ENCODE data around the gene SPPL3.
"Not testable (repeated sequence)": the region's sequence is repeated elsewhere in the genome, so short reads cannot be mapped to it uniquely, and the experiment has no call there.

SPPL3 gene

DNA sequence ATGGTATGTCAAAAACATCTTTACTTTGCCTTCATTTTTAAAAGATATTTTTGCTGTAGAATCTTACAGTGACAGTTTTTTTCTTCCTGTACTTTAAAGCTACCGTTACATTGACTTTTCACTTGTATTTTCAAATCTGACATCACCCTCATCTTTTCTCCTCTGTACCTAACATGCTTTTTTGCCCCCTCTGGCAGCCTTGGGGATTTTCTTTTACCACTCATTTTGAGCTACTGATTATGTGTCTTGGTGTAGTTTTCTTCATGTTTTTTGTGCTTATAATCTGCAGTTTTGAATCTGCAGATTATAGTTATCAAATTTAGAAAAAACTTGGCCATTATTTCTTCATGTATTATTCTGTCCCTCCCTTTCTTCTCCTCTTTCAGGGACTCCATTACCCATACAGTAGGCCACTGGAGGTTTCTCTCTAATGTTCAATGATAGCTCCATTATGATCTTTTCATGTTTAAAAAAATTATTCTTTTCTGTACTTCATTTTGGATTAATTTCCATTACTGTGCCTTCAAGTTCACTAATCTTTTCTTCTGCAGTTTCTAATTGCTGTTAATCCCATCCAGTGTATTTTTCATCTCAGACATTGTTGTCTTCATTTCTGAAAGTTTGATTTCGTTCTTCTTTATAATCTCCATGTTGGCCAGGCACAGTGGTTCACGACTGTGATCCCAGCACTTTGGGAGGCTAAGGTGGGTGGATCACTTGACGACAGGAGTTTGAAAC is 108.5 kb downstream of the SPPL3 start:
- TF ChIP-seq, protein P1, sequence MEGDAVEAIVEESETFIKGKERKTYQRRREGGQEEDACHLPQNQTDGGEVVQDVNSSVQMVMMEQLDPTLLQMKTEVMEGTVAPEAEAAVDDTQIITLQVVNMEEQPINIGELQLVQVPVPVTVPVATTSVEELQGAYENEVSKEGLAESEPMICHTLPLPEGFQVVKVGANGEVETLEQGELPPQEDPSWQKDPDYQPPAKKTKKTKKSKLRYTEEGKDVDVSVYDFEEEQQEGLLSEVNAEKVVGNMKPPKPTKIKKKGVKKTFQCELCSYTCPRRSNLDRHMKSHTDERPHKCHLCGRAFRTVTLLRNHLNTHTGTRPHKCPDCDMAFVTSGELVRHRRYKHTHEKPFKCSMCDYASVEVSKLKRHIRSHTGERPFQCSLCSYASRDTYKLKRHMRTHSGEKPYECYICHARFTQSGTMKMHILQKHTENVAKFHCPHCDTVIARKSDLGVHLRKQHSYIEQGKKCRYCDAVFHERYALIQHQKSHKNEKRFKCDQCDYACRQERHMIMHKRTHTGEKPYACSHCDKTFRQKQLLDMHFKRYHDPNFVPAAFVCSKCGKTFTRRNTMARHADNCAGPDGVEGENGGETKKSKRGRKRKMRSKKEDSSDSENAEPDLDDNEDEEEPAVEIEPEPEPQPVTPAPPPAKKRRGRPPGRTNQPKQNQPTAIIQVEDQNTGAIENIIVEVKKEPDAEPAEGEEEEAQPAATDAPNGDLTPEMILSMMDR (conservative IDR thresholded peaks at IDR 0.05; ENCODE audit: low read depth, low read length) = no peak
- Histone ChIP-seq H3K4me1 (ENCODE audit: low read depth, poor library complexity, severe bottlenecking) (peaks cover 6% of the 10 kb centered on the region), H3K27ac (no peak overlapping the region), H3K9ac (no peak overlapping the region), H2AFZ (ENCODE audit: low read depth) (no peak overlapping the region), H4K20me1 (ENCODE audit: insufficient read depth) (no peaks in the 10 kb centered on the region), H3K79me2 (ENCODE audit: insufficient read depth, low read depth) (no peaks in the 10 kb centered on the region), H3K4me2 (no peak overlapping the region), H3K27me3 (ENCODE audit: insufficient read depth, low read depth) (no peaks in the 10 kb centered on the region), H3K36me3 (ENCODE audit: insufficient read depth) (no peaks in the 10 kb centered on the region), H3K4me3 (IDR thresholded peaks at IDR 0.05; ENCODE audit: insufficient read depth, low read depth, low read length) (no peak overlapping the region)

- Histone ChIP-seq H3K4me3 (IDR thresholded peaks at IDR 0.05; ENCODE audit: insufficient read depth, low read depth, low read length) (no peak overlapping the region), H3K79me2 (ENCODE audit: insufficient read depth, low read depth) (no peaks in the 10 kb centered on the region), H2AFZ (ENCODE audit: low read depth) (no peak overlapping the region), H3K36me3 (ENCODE audit: insufficient read depth) (no peaks in the 10 kb centered on the region), H3K4me1 (ENCODE audit: low read depth, poor library complexity, severe bottlenecking) (peaks cover under 1% of the 10 kb centered on the region), H3K4me2 (no peak overlapping the region), H3K9ac (no peak overlapping the region), H3K27ac (no peak overlapping the region), H4K20me1 (ENCODE audit: insufficient read depth) (no peaks in the 10 kb centered on the region), H3K27me3 (ENCODE audit: insufficient read depth, low read depth) (no peaks in the 10 kb centered on the region)
- TF ChIP-seq, protein P1 (conservative IDR thresholded peaks at IDR 0.05; ENCODE audit: low read depth, low read length) = no peak
These were observed 110.8 kb downstream of the SPPL3 start for GRCh38 chr12:120793357-120793756.

- not testable (repeated sequence) for H3K4me2 ChIP-seq; H2AFZ ChIP-seq (ENCODE audit: low read depth); H3K9ac ChIP-seq; H3K36me3 ChIP-seq (ENCODE audit: insufficient read depth); H4K20me1 ChIP-seq (ENCODE audit: insufficient read depth); H3K79me2 ChIP-seq (ENCODE audit: insufficient read depth, low read depth); H3K4me3 ChIP-seq (IDR thresholded peaks at IDR 0.05; ENCODE audit: insufficient read depth, low read depth, low read length); H3K27me3 ChIP-seq (ENCODE audit: insufficient read depth, low read depth); H3K4me1 ChIP-seq (ENCODE audit: low read depth, poor library complexity, severe bottlenecking); H3K27ac ChIP-seq
These were observed 111.7 kb downstream of the SPPL3 start for GRCh38 chr12:120792456-120792855.

- TF ChIP-seq, protein P1 (conservative IDR thresholded peaks at IDR 0.05; ENCODE audit: low read depth, low read length) = no peak
- Histone ChIP-seq H2AFZ (ENCODE audit: low read depth) (no peak overlapping the region), H3K4me3 (IDR thresholded peaks at IDR 0.05; ENCODE audit: insufficient read depth, low read depth, low read length) (no peak overlapping the region), H3K79me2 (ENCODE audit: insufficient read depth, low read depth) (no peaks in the 10 kb centered on the region), H3K9ac (no peak overlapping the region), H4K20me1 (ENCODE audit: insufficient read depth) (no peaks in the 10 kb centered on the region), H3K36me3 (ENCODE audit: insufficient read depth) (no peaks in the 10 kb centered on the region), H3K27ac (no peak overlapping the region), H3K27me3 (ENCODE audit: insufficient read depth, low read depth) (no peaks in the 10 kb centered on the region), H3K4me1 (ENCODE audit: low read depth, poor library complexity, severe bottlenecking) (no peaks in the 10 kb centered on the region), H3K4me2 (no peak overlapping the region)
These were observed 112.4 kb downstream of the SPPL3 start for GRCh38 chr12:120791669-120792176.

DNA sequence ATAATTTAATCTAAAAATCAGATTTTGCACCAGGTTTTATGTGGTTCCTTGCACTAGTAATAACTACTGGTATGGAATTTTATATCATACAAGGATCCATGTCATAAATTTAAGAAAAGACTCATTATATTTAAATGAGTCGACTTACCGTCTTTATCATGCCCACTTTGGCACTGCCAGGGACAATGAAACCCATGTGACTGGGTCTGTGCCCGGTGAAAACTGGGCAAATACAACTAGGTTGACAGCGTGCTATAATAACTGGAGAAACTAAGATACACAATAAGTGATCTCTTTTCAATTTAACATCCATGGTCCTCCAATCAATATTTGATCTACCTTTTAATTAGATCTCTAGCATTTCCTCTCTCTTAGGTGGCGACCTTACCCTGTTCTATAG is 114.0 kb downstream of the SPPL3 start:
- H3K4me1 ChIP-seq (ENCODE audit: low read depth, poor library complexity, severe bottlenecking) = no peaks in the 10 kb centered on the region
- H3K27me3 ChIP-seq (ENCODE audit: insufficient read depth, low read depth) = no peaks in the 10 kb centered on the region
- H3K4me3 ChIP-seq (IDR thresholded peaks at IDR 0.05; ENCODE audit: insufficient read depth, low read depth, low read length) = no peak overlapping the region
- H3K27ac ChIP-seq = no peak overlapping the region
- H3K79me2 ChIP-seq (ENCODE audit: insufficient read depth, low read depth) = no peaks in the 10 kb centered on the region
- no peak overlapping the region for H3K9ac ChIP-seq
- H2AFZ ChIP-seq (ENCODE audit: low read depth) = no peak overlapping the region
- H3K36me3 ChIP-seq (ENCODE audit: insufficient read depth) = no peaks in the 10 kb centered on the region
- H4K20me1 ChIP-seq (ENCODE audit: insufficient read depth) = no peaks in the 10 kb centered on the region
- TF ChIP-seq, protein P1 (conservative IDR thresholded peaks at IDR 0.05; ENCODE audit: low read depth, low read length) = no peak
- H3K4me2 ChIP-seq = no peak overlapping the region
